ENCODE results near the gene MFNG. TPM values are rescaled to one million over a fixed set of nuclear protein-coding genes. Genes with fewer than 3 reads are reported as not detected.

The MFNG gene
- total RNA-seq, 2 experiments from 2014 or later = 191 to 199 TPM

DNA sequence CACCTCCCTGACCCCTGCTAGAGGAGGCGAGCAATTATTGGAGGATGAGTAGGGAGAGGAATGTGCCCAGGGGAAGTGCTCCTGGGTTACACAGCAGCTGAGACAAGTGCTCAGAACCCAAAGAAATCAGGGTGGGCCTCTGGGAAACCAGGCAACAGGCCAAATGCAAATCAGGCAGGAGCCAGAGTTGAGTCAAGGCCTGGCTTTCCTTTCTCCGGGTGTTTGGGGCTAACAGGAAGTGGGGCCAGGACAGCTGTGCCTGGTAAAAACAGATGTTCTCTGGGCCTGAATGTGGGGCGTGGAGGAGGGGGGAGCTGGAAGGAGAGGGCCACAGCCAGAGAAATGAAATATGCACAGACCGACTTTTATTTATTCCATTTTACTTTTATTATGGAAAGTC, 22.0 kb downstream of the MFNG start:
- POLR2A ChIA-PET = no interaction called here
- CTCF ChIA-PET = interaction anchor here (0.9 kb wide), 1 partner anchor 146 kb away, joined by 3 read pairs; no protein-coding TSS in a partner anchor

DNA sequence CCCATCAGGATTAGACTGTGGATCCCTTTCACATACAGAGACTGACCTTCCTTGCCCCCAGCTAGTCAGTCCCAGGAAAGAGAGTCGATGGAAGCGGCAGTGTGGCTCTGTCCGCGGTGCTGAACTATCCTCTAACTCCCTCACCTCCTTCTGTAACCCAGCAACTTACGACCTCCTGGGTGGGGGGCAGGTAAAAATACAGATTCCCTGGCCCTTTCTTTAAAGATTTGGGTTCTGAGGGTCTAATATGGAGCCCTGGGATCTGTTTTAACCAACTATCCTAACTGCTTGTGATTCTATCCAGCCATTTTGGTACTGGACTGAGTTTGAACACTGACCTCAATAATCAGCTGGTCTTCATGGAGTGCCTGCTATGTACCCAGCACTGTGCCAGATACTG, 23.2 kb downstream of the MFNG start:
- CTCF ChIA-PET = interaction anchor here (0.8 to 1.5 kb wide), 2 partner anchors 104 to 147 kb away, joined by 4 to 5 read pairs; no protein-coding TSS in a partner anchor

GRCh38 chr22:37462436-37462835, 23.7 kb downstream of the MFNG start:
- CTCF ChIA-PET = interaction anchor here (0.8 to 1.5 kb wide), 2 partner anchors 105 to 146 kb away, joined by 4 to 5 read pairs; no protein-coding TSS in a partner anchor
- POLR2A ChIA-PET = no interaction called here

More for the DNA sequence above, 23.2 kb downstream of the MFNG start:
- POLR2A ChIA-PET = no interaction called here

DNA sequence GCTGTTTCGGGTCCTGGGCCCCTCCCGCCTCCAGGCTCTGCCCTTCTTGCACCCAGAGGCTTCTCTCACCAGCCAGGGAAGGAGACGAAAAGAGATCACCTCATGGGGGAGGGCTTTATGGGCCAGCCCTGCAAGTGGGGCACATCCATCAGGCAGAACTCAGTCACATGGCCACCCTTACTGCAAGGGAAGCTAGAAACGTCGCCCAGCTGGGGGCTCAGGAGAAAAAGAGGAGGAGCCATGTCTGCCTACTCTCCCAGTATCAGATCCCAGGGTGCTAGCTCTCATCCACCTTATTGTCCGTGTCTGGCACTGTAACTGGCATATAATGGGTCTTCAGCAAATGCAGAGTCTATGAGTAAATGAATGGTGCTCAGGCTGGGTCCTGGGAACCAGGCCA, 24.2 kb downstream of the MFNG start:
- CTCF ChIA-PET = interaction anchor here (1.5 kb wide), 1 partner anchor 146 kb away, joined by 5 read pairs; no protein-coding TSS in a partner anchor

DNA sequence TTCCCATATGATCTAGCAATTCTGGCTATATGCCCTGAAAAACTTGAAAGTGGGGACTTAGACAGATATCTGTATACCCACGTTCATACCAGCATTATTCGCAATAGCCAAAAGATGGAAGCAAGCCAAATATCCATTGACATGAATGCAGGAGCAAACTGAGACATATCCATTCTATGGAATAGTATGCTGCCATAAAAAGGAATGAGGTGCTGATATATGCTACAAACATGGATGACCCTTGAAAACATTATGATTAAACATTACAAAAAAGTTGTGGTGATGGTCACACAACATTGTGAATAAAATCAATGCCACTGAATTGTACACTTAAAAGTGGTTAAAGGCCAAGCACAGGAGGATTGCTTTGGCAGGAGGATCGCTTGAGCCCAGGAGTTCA, 25.5 kb downstream of the MFNG start:
- POLR2A ChIA-PET = no interaction called here
- CTCF ChIA-PET = no interaction called here

More for the DNA sequence above, 24.2 kb downstream of the MFNG start:
- POLR2A ChIA-PET = no interaction called here

GRCh38 chr22:37459206-37459605, 27.0 kb downstream of the MFNG start:
- CTCF ChIA-PET = interaction anchor here (2.3 to 2.7 kb wide), 2 partner anchors 13 to 199 kb away, joined by 5 to 7 read pairs; no protein-coding TSS in a partner anchor
- POLR2A ChIA-PET = no interaction called here

GRCh38 chr22:37457093-37457893, 28.9 kb downstream of the MFNG start:
- ChIA-PET CTCF (interaction anchor here (0.8 to 2.7 kb wide), 12 partner anchors 15 to 197 kb away, joined by 3 to 11 read pairs (median 4); partner anchors contain the start of gene MFNG), POLR2A (interaction anchor here (1.0 kb wide), 1 partner anchor 27 kb away, joined by 3 read pairs; no protein-coding TSS in a partner anchor)

GRCh38 chr22:37456346-37456745, 29.8 kb downstream of the MFNG start:
- CTCF ChIA-PET = interaction anchor here (0.8 to 2.4 kb wide), 8 partner anchors 16 to 146 kb away, joined by 3 to 11 read pairs (median 4); no protein-coding TSS in a partner anchor
- POLR2A ChIA-PET = no interaction called here

DNA sequence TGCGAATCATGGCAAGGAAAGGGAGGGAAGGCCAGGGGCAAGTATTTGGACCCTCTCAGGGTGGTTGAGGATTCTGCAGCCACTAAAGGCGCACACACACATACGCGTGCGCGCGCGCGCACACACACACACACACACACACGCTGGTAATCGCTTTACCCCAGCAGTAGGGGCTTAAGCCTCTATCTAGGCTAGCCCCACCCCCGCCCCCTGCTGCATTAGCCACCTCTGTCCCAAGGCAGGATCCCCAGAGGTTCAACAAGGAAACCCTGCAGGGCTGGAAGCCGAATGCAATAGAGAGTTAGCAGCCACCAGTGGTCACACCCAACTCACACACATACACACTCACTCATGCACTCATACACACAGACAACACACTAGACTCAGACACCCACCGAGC, 30.3 kb downstream of the MFNG start:
- POLR2A ChIA-PET = no interaction called here
- CTCF ChIA-PET = interaction anchor here (0.8 to 2.4 kb wide), 8 partner anchors 15 to 146 kb away, joined by 3 to 11 read pairs (median 4); no protein-coding TSS in a partner anchor

DNA sequence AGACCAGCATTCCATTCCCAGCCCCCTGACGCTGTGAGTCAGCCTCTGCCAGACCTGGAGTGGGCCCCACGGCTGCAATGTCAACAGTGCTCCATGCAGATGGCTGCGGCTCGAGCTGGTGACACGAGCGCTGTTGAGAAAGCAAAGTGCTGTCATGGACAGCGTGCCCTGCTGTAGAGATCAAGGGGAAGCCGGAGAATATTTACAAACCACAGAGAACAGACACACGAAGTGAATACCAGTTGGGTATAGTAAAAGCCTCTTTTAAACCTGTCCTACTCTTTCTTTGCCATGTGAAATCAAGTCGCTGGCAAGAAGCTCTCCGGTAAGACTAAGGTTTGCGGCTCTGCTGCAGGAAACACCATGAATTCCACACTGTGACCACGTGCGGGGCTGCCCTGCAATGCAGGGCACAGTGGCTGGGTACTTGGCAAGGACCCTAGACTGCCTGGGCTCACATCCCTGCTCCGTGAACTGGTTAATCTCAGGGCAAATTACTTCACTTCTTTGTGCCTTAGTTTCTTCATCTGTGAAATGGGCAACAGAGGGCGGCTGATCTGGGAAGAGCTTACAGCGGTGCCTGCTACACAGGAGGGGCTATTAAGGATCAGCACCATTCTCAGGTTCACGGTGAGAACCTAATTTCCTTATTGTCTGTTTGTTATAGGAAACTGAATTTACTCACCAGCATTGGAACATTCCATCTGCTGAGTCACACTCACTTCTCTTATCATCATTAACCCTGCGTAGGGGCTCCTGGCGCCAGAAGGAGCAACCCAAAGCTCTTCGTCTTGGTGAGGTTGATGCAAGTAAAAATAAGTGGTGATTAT, 31.1 kb downstream of the MFNG start:
- ChIA-PET CTCF (interaction anchor here (1.4 to 1.6 kb wide), 2 partner anchors 129 to 137 kb away, joined by 5 to 7 read pairs; no protein-coding TSS in a partner anchor), POLR2A (no interaction called here)

- CTCF ChIA-PET = interaction anchor here (0.7 to 1.1 kb wide), 2 partner anchors 10 to 626 kb away, joined by 3 to 4 read pairs; no protein-coding TSS in a partner anchor
Measured at GRCh38 chr22:37453696-37454095, 32.5 kb downstream of the MFNG start.

DNA sequence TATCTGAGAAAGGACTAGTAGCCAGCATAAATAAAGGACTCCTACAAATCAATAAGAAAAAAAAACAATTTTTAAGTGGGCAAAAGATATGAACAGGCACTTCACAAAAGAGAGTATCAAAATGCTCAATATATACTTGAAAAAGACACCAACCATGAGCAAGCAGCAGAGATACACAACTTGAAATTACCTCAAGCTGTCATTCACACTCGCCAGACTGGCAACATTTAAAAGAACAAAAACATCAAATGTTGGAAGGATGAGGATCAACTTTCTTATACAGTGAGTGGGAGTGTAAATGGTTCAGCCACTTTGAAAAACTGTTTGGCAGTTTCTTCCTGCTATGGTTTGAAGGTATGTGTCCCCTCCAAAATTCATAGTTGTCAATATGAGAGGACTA, 35.0 kb downstream of the MFNG start:
- ChIA-PET POLR2A (no interaction called here), CTCF (interaction anchor here (0.7 to 1.9 kb wide), 2 partner anchors 22 to 229 kb away, joined by 3 to 6 read pairs; no protein-coding TSS in a partner anchor)

More at GRCh38 chr22:37453696-37454095, 32.5 kb downstream of the MFNG start:
- POLR2A ChIA-PET = interaction anchor here (0.5 kb wide), 1 partner anchor 27 kb away, joined by 3 read pairs; no protein-coding TSS in a partner anchor

GRCh38 chr22:37449331-37450001, 36.7 kb downstream of the MFNG start:
- ChIA-PET CTCF (interaction anchor here (0.6 to 1.9 kb wide), 2 partner anchors 20 to 456 kb away, joined by 3 to 6 read pairs; no protein-coding TSS in a partner anchor), POLR2A (no interaction called here)

DNA sequence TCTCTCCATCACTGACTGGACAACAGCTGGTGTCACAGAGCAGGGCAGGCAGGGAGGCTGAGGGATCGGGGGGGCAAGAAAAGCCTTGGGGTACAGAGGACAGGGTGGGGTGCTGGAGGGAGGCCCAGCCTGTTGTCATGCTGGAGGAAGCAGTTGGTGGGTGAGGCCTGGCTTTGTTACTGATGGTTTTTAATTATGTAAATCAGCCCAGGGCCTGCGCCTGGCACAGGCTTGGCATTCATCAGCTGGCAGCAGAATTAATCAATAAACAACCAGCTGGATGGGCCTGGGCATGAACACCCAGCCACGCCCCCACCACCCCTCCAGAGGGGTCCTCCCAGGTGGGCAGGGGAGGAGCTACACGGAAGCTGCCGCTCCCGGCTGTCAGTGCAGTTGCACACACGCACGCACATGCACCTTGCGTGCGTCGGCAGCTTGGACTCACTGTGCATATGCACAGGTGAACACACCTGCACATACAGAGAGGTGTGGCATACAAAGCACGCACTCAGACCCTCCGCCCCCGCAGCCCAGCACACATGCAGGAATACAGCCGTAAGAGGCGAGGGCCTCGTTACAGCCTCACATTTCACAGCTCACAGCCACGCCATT, 37.6 kb downstream of the MFNG start:
- CTCF ChIA-PET = no interaction called here
- POLR2A ChIA-PET = no interaction called here

GRCh38 chr22:37445501-37445900, 40.7 kb downstream of the MFNG start:
- CTCF ChIA-PET = no interaction called here
- POLR2A ChIA-PET = no interaction called here

DNA sequence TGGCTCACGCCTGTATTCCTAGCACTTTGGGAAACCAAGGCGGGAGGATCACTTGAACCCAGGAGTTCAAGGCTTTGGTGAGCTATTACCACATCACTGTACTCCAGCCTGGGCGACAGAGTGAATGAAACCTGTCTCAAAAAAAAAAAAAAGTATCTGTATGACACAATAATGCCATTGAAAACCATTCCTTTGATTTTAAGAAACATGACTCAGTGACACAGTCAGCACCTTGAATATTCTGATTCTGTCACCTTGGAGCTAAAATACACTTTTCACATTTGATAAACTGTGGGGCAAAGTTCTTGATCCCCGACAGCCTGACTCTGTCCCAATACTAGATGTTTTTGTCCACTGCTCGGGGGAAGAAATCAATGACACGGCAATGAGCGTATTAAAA, 42.2 kb downstream of the MFNG start:
- ChIA-PET POLR2A (no interaction called here), CTCF (interaction anchor here (0.7 to 1.2 kb wide), 3 partner anchors 10 to 129 kb away, joined by 3 read pairs; no protein-coding TSS in a partner anchor)

- ChIA-PET POLR2A (no interaction called here), CTCF (interaction anchor here (2.3 kb wide), 1 partner anchor 14 kb away, joined by 10 read pairs; no protein-coding TSS in a partner anchor)
Measured at GRCh38 chr22:37443086-37443485, 43.1 kb downstream of the MFNG start.

GRCh38 chr22:37442537-37442936, 43.6 kb downstream of the MFNG start:
- POLR2A ChIA-PET = no interaction called here
- CTCF ChIA-PET = interaction anchor here (0.7 to 2.3 kb wide), 3 partner anchors 14 to 133 kb away, joined by 3 to 10 read pairs (median 3); no protein-coding TSS in a partner anchor
